SJCRH30 (cell line): Measurements from ENCODE around the gene EPHA6. TPM values are rescaled to one million over a fixed set of nuclear protein-coding genes. Genes with fewer than 3 reads are reported as not detected.

Source experiments
- DNase-seq, 2 experiments: peaks; one replicate each; pipeline ENCODE4 v3.0.0-alpha.2; 2015 to 2020
- H3K27ac ChIP-seq: fragments of 250-450 bp; sonication (Bioruptor Pico); 2 replicates; pipeline ENCODE4 v1.5.1; 2020; ENCODE audit warnings: mild to moderate bottlenecking, moderate library complexity
- H3K27me3 ChIP-seq: fragments of 250-450 bp; sonication (Bioruptor Pico); 2 replicates; pipeline ENCODE4 v1.5.1; 2020; ENCODE audit warnings: mild to moderate bottlenecking, moderate library complexity
- H3K36me3 ChIP-seq: fragments of 250-450 bp; sonication (Bioruptor Pico); 2 replicates; pipeline ENCODE4 v1.5.1; 2020; ENCODE audit warnings: mild to moderate bottlenecking, moderate library complexity
- H3K4me1 ChIP-seq: fragments of 250-450 bp; sonication (Bioruptor Pico); 2 replicates; pipeline ENCODE4 v1.5.1; 2020; ENCODE audit warnings: mild to moderate bottlenecking, moderate library complexity
- H3K4me3 ChIP-seq: fragments of 250-450 bp; sonication (Bioruptor Pico); 2 replicates; pipeline ENCODE4 v1.5.1; 2020; ENCODE audit warnings: mild to moderate bottlenecking, moderate library complexity
- H3K9me3 ChIP-seq: fragments of 250-450 bp; sonication (Bioruptor Pico); replicated peaks from 2 replicates; pipeline ENCODE4 v1.5.1; 2020; ENCODE audit warnings: mild to moderate bottlenecking, moderate library complexity
- total RNA-seq: library from RNA; depleted of rRNA; stranded (reverse); fragments of >200 nt; shearing (Covaris generic); gene quantifications from 2 replicates; pipeline ENCODE4 v1.2.3, GENCODE V29; 2014

Gene EPHA6
- total RNA-seq, 1 experiment from 2014 or later: not detected

- DNase-seq: no peak
- no peaks in the 10 kb centered on the region for H3K4me1 ChIP-seq
- H3K36me3 ChIP-seq: no peaks in the 10 kb centered on the region
- H3K9me3 ChIP-seq: no peaks in the 10 kb centered on the region
- no peak overlapping the region for H3K27ac ChIP-seq
- 0 out of 2 replicates have a peak, but pooled peaks cover 4% of the 10 kb centered on the region for H3K27me3 ChIP-seq
- no peak overlapping the region for H3K4me3 ChIP-seq
Measured at GRCh38 chr3:97738761-97739160, 924.4 kb downstream of the EPHA6 start.

GRCh38 chr3:97742036-97742435 is 927.6 kb downstream of the EPHA6 start:
- Histone ChIP-seq H3K27ac (no peak overlapping the region), H3K27me3 (no peaks in the 10 kb centered on the region), H3K4me3 (no peak overlapping the region), H3K9me3 (no peaks in the 10 kb centered on the region), H3K36me3 (no peaks in the 10 kb centered on the region), H3K4me1 (no peaks in the 10 kb centered on the region)
- no peak for DNase-seq

DNA sequence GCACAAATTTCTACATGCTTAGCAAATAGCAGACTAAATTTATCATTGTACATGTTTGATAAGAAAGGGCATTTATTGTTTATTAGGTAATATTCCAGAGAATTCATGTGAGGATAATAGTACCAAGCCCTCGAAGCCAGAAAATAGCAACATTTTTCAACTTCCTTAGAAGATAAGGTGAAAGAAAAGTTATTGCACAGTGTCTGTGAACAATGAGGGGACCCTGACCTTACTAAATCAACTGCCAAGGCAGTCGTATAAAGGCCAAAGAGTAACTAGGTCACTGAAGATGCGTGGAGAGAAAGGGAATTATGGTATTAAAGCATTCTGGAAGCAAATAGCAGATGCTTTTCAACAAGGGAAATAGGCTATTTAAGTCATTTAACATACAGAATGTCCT is 929.9 kb downstream of the EPHA6 start:
- no peak overlapping the region for H3K4me3 ChIP-seq
- no peaks in the 10 kb centered on the region for H3K9me3 ChIP-seq
- H3K4me1 ChIP-seq: no peaks in the 10 kb centered on the region
- no peaks in the 10 kb centered on the region for H3K36me3 ChIP-seq
- H3K27ac ChIP-seq: no peak overlapping the region
- no peak for DNase-seq
- no peaks in the 10 kb centered on the region for H3K27me3 ChIP-seq

DNA sequence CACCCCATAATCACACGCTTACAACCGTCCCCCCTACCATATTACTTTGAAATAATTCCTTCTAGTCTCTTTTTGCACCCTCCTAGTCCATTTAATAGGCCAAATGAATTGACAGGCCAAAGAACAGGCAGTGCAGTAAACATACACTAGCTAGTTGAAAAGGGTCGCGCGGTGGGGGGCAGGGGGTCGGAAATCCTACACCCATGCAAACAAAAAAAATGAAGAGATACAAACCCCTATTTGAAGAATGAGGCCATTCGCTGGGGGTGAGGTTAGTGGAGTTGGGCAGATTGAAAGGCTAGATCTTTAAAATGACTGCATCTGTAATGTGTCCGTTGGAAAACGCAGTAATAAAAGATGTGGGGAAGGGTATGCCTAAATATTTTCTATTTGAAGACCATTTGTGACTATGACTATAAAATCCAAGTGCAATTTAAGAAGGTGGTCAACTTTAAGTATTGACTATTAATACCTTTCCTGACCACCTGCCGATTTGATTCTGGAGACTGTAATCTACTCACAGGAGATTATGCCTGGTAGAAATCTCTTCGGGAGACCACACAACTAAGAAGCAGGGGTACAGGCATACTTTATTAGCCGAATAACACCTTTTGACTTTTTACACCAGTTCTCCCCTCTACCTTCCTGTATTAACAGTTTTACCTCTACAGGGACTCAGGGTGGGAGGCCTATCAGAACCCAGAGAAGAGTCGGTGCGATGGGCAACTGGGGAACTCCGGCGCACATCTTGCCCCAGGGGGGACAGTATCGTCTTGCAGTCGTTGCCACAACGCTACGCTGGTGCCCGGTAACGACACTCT is 949.4 kb downstream of the EPHA6 start:
- Histone ChIP-seq H3K36me3 (no peaks in the 10 kb centered on the region), H3K9me3 (no peaks in the 10 kb centered on the region), H3K27me3 (no peaks in the 10 kb centered on the region), H3K4me1 (no peaks in the 10 kb centered on the region), H3K27ac (peak overlapping the region; percentile 6; the same call in 1 of the 2 replicates), H3K4me3 (peak overlapping the region; percentile 79)
- DNase-seq: no peak

DNA sequence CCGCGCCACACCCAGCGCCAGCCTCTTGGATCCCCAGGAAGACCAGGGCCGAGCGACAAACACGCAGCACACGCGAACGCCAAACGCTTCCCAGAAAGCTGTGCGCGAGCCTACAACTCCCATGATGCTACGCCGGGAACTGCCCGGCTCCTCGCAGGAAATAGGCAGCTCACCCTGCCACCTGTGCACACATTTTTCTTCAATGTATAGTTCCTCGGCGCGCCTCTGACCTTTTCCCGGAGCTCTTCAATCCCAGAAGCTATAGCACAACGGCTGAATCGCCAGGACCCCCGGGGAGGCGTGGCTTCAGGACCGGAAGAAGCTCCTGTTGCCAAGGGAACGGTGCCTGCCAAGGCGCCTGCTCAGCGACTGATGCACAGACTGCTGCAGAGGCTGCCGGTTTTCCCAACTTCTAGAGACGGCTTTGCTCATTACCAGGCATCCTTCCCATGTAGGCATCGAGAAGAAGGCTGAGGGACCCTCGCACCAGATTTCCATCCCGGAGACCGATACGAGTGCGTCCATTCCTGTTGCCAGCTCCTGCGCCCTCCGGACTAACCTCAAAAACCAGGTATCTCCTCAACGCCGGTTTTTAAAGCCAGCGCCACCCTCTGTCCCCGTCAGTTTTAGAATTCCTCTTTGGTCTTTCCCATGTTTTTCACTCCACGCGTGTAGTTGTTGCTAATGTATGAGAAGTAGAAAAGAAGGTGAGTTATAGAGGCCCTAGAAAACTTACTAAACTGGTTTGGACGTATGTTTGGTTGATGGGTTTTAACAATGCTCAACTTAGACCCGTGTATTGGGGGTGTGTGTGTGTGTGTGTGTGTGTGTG is 950.2 kb downstream of the EPHA6 start, which contains the start of gene ARL6:
ARL6 (plus strand) TSS at position 352 of the 832 bp plus-strand sequence. CDS start 3,350 bp downstream, outside the sequence.
- H3K27me3 ChIP-seq: no peaks in the 10 kb centered on the region
- DNase-seq: peak; percentile 88 to 92
- H3K27ac ChIP-seq: peak within 1 kb of the TSS; percentile 6; the same call in 1 of the 2 replicates
- H3K36me3 ChIP-seq: no peaks in the 10 kb centered on the region
- H3K4me1 ChIP-seq: no peaks in the 10 kb centered on the region
- peak within 1 kb of the TSS; percentile 79 for H3K4me3 ChIP-seq
- no peaks in the 10 kb centered on the region for H3K9me3 ChIP-seq

- H3K36me3 ChIP-seq: no peaks in the 10 kb centered on the region
- H3K4me3 ChIP-seq: peak overlapping the region; percentile 79
- no peak overlapping the region for H3K27ac ChIP-seq
- H3K9me3 ChIP-seq: no peaks in the 10 kb centered on the region
- DNase-seq: no peak
- no peaks in the 10 kb centered on the region for H3K4me1 ChIP-seq
- no peaks in the 10 kb centered on the region for H3K27me3 ChIP-seq
Measured at GRCh38 chr3:97765336-97765735, 950.9 kb downstream of the EPHA6 start.

- Histone ChIP-seq H3K4me1 (no peaks in the 10 kb centered on the region), H3K27ac (no peak overlapping the region), H3K9me3 (no peaks in the 10 kb centered on the region), H3K4me3 (no peak overlapping the region), H3K36me3 (no peaks in the 10 kb centered on the region), H3K27me3 (no peaks in the 10 kb centered on the region)
- no peak for DNase-seq
Measured at GRCh38 chr3:97772926-97773325, 958.5 kb downstream of the EPHA6 start.

GRCh38 chr3:97778152-97778551 is 963.8 kb downstream of the EPHA6 start:
- H3K9me3 ChIP-seq: no peaks in the 10 kb centered on the region
- H3K4me1 ChIP-seq: no peaks in the 10 kb centered on the region
- no peaks in the 10 kb centered on the region for H3K36me3 ChIP-seq
- no peaks in the 10 kb centered on the region for H3K27me3 ChIP-seq
- H3K27ac ChIP-seq: no peak overlapping the region
- no peak for DNase-seq
- no peak overlapping the region for H3K4me3 ChIP-seq

DNA sequence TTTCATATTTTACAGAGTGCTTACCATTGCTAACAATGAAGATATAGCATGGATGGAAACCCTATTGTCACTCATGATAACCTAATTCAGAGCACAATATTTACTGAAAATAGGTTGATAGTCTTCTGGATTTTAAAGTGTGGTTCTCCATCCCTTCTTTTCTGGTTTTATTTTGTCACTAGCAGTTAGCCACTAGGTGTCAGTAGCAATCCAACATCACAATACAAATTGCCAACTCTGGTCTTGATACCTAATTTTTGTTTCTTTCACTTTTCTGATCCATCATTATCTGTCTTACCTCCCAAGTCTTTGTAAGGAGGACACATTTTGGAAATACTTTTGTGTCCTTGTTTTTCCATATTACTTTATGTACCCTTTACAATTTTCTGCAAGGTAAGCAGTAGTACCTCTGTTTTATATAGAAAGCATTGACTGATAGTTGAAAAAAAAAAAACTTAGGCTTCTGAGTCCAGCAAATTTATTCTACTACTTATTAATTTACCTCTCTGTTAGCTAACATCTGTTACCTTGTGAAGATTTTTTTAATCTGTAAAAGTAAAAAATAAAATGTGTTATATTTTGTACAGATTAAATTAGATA is 979.1 kb downstream of the EPHA6 start:
- no peak overlapping the region for H3K27ac ChIP-seq
- no peaks in the 10 kb centered on the region for H3K36me3 ChIP-seq
- no peak overlapping the region for H3K4me3 ChIP-seq
- H3K4me1 ChIP-seq: no peaks in the 10 kb centered on the region
- DNase-seq: peak in 1 of 2 experiments; percentile 73
- H3K27me3 ChIP-seq: no peaks in the 10 kb centered on the region
- no peaks in the 10 kb centered on the region for H3K9me3 ChIP-seq

GRCh38 chr3:97795951-97796350 is 981.6 kb downstream of the EPHA6 start:
- Histone ChIP-seq H3K27ac (no peak overlapping the region), H3K36me3 (no peaks in the 10 kb centered on the region), H3K9me3 (no peaks in the 10 kb centered on the region), H3K27me3 (no peaks in the 10 kb centered on the region), H3K4me1 (no peaks in the 10 kb centered on the region), H3K4me3 (no peak overlapping the region)
- no peak for DNase-seq
